HG03039 (cell line): ENCODE data around the gene KCNAB2.

Experiments
- ATAC-seq: cut with Tn5 transposase; IDR thresholded peaks from one replicate; pipeline ENCODE4 v1.9.1; 2021; ENCODE audit warnings: mild to moderate bottlenecking, moderate library complexity; ENCODE audit not compliant: unreplicated experiment

Gene KCNAB2

DNA sequence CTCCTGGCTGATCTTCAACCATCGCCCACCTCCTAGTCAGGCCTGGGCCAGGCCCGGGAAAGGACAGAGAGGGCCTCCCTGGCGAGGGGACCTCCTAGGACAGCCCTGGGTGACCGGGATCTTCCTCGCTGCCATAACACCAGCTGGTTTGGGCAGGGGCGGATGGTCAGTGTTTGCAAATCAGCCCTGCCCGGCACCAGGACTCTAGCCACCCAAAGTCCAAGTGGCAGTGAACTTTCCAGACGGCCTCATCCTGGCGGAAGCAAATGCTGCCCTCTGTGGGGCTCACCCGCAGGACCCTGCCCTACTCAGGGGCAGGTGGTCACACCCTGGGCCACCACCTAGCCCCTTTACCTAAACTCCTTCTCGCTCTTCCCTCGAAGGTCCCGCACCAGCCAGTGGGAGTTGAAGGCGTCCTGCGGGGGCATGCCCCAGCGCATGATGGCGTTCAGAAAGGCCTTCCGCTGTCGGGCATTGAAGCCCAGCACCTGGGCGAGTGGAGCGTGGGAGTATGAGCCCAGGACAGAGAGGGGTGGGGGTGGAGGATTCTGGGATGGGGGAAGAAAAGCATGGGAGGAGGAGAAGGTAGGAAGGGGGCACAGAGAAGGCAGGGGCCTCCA lies 79.2 kb downstream of the KCNAB2 start:
- ATAC-seq = no peak

DNA sequence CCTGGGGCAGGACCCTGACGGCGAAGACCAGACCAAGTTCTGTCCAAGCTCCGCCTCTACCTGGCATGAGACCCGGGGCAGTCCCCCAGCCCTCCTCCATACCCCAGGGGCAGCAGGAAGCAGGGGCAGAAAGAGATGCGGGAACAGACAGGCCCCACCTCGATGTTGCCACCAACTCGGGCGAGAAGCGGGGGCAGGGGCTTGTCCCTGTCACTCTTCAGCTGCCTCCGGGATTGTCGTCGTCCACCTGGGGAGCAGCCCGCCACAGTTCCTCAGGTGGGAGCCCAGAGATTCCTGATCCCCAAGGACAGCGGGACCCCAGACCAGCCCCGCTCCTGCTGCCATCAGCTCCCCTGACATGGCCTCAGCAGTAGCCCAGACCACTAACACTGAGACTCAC lies 79.7 kb downstream of the KCNAB2 start:
- no peak for ATAC-seq

DNA sequence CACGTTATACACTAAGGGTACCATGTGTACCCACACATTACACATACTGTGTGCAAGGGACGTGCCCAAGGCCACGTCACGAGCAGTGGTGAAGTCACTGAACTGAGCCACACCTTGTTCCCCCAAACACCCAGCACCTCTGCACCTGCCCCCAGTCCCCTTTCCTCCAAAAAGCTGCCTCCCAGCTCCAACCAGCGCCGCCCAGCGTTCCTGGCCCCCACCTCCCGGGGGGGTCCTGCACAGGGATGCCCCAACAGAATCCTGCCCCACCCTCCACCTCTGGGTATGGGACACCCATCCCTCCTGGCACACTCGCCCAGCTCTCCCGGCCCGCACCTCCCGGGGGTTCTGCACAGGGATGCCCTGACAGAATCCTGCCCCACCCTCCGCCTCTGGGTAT lies 80.3 kb downstream of the KCNAB2 start:
- ATAC-seq = no peak

DNA sequence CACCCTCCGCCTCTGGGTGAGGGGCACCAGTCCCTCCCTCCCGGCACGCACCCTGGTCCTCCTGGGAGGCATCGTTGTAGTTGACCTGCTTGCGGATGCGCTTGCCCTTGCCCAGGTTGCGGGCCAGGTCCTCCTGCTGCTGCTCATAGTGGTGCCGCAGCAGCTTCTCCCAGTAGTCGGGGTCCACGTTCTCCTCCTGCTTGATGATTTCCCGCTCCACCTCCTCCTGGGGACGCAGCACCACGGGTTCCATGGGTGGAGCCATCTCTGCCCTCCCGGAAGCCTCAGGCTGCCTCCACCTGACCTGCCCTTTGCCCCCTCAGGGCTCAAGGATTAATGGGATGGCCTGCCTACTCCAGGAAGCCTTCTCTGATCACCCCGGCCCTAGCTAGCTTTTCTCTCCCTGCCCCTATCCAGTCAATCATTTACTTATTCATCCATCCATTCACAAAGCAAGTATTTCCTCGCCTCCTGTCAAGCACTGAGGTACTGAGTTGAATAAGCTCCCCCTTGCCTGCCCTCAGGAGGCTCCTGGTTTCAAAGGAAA lies 80.9 kb downstream of the KCNAB2 start:
- ATAC-seq = no peak

DNA sequence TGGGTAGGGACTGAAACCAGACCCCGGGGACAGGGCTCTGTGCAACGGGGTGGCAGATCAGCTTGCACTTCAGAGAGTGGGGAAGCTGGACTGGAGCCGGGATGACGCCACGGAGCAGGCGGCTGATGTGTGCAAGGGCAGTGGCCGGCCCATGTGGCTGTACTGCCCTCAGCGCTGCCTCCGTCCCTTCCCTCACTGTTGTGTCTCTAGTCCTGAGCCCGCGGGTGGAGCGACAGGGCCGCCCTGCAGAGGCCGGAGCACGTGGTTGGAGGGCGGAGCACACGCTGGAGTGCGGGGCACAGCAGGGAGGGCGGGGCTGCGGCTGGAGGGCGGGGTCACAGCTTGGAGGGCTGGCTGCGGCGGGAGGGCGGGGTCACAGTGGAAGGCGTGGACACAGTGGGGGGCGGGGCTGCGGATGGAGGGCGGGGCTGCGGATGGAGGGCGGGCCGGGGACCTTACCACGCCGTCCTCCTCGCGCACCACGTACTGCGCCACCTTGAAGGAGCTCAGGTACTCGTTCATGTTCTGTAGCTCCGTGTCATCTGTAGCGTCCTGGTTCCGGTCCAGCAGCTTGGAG lies 82.0 kb downstream of the KCNAB2 start:
- ATAC-seq = no peak

DNA sequence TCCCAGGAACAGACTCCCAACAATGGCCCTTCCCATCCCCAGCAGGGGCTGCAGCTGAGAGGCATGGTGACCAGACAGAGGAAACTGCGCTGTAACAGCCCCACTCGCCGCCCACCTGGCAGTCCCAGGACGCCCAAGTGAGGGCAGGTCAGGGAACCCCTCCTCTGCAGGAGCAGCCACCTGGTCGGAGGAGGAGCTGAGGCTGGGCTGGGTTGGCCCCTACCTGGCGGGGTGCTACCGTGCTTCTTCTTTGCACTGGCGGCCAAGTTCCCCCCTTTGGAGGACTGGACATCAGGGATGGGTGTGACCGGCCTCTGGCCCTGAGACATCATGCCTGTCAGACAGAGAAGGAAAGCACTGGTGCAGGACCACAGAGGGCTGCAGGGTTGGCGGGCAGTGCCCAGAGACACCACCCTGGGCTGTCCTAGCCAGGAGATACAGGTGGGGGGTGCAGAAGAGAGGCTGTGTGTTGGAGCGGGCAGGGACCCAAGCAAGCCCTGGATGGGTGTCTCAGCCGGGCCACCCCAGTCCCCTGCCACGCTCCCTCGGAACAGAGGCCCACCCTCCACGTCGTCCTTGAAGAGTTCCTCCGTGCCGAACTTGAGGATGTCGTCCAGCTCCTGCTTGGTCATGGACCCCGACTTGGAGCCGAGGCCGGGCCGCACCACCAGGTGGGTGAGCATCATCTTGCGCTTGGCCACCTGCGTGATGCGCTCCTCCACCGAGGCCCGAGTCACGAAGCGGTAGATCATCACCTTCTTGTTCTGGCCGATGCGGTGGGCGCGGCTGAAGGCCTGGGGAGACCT lies 82.8 kb downstream of the KCNAB2 start:
- no peak for ATAC-seq

DNA sequence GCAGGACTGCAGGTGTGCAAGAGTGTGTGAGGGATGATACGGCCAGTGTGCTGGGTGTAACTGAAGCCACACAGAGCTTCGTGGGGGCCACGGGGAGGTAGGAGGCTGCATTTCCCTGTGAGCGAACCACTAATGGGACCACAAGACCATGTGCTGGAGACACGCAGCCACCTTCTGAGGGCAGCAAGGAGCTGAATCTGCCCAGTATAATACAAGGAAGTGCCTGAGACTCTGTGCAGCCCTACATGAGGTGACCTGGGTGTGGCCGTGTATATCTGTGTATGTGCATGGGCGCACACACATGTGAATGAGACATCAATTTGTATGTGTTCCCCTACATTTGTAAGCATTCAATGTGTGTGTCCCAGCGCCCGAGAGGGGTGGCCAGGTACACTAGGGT lies 83.6 kb downstream of the KCNAB2 start:
- ATAC-seq = no peak

DNA sequence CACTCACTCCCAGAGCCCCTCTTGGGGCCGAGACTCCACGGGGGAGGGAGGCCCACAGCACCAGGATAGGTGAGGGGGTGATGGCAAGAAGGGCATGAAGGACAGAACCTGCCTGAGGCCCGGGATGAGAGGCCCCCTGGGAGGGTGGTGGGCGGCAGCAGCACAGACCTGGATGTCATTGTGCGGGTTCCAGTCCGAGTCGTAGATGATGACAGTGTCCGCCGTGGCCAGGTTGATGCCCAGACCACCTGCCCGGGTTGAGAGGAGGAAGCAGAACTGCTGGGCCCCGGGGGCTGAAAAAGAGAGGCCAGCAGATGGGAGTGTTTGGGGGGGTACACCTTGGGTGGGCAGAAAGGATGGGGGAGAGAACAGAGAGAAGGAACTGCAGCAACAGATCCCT lies 84.3 kb downstream of the KCNAB2 start:
- ATAC-seq = no peak

DNA sequence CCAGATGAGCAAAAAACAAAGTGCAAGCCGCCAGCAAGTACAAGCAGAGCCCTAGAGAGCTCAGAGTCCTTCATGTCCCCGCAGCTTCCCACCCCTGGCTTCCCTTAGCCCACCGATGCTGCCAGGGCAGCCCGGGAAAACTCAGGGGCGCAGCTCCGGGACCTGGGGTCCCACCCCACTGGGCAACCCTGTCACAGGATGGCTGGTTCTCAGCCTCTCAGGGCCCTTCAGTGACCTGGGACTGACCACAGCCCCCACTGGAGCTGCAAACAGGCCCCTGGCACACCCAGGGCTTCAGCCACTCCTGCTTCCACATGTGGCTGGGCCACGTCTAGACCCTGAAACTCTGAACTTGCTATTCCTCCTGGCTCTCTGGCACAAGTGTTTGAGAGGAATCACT lies 84.9 kb downstream of the KCNAB2 start:
- ATAC-seq = no peak

DNA sequence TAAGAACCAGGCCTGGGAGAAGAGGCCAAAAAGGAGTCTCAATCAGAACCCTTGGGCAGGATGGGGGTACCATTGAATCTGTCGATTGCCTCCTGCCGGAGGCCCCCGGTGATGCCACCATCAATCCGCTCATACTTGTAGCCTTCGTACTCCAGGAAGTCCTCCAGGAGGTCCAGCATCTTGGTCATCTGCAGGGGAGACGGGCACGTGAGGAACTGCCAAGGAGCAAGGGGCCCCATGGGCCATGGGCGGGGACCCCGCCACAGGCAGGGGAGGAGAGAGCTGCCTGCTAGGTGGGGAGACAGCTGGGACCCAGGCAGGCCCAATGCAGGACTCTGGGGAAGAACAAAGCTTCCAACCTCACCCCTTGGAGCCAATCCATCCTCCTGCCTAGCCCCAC lies 85.9 kb downstream of the KCNAB2 start:
- no peak for ATAC-seq

DNA sequence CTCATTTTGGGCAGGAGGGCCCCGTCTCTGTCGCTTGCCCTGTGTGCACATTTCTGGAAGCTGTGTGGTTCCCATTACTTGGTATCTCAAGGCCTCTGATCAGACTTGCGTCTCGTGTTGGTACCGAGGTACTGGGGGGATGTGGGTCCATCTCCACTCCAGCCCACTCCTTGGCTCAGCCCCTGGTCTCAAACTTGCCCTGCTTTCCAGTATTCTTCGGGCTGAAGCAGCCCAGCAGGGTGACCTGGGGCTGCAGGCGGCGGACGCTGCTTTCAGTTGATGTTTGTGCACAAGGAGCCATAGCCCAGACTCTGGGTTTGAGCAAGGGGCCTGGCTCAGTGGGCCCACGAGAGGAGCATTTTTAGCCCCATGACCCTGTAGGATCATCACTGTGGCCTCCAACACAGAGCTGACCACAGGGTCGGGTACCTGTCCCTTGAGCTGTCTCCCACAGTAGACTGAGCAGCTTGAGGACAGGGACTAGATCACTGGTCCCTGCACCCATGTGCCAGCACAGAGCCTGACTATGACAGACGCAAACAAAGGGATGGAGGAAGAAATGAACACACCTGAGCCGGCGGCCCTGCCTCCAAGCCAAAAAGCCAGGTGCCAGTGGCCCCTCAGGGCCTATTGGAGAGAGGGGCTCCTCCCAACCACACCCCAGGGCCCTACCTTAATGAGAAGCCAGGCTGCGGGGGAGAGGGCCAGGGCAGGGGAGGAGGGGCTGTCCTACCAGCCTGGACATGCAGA lies 87.6 kb downstream of the KCNAB2 start:
- no peak for ATAC-seq

DNA sequence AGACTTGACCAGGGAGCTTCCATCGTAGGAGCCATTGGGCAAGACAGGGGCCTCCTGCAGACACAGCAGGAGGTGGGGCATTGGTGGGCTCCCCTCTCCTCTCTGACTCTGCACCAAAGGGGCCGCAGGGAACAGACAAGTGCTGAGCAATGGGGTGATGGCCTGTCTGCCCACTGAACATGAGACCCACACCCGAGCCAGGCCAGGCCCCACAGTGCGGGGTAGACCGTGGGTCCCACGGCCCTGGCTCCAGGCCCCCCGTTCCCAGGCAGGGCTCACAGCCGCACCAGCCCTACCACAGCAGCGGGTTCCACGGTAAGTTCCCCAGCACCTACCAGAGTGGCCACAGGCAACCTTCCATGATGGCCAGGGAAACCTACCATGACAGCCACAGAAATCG lies 88.5 kb downstream of the KCNAB2 start:
- no peak for ATAC-seq

DNA sequence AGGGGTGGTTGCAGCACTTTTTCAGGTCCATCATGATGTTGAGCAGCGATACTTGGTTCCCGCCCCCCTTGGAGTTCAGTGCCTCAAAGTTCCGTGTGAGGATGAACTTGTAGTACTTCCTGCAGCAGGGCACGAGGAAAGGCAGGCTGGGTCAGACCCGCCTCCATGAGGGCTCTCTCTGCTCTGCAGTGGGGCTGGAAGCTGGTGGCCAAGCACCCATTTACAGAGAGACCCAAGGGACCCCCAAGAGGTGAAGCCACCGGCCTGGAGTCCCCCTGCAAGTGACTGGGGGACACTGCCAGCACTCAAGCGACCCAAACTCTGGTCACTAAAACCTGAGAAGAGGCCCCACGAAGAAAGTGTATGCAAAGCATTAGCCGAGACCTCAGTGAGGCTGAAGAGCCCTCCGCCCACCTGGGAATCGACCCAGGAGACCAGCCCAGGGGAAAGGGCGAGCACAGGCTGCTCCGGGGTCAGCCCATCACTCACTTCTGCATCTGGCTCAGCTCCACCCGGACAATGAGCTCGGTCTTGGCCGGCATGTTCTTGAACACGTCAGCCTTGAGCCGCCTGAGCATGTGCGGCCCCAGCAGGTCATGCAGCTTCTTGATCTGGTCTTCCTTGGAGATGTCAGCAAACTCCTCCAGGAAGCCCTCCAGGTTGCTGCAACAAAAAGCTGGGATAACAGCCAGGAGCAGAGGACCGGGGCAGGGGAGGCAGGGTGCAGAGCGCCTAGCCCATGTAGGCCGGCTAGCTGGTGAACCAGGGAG lies 89.2 kb downstream of the KCNAB2 start:
- ATAC-seq = no peak

DNA sequence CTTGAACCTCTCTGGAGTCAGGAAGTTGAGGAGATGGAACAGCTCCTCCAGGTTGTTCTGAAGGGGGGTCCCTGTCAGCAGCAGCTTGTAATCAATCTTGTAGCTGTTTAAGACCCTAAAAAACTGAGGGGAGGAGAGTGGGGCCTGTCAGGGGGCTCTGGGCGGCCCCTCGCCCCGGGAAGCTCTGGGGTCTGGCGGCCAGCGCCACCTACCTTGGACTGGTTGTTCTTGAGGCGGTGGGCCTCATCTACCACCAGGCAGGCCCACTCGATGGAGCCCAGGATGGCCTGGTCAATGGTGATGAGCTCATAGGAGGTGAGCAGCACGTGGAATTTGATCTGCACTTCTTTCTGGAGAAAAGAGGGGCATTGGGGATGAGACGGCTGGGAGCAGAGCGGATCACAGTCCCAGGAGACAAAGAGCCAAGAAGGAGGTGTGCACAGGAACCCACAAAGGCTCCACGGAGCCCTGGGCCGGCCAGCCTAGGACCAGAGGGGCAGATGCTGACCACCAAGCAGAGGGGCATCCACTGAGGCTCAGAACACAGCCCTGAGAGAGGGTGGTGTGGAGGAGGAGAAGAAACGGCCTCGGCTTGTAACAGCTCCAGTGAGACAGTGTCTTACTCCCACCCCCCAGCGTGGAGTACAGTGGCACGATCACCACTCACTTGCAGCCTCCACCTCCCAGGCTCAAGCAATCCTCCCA lies 91.0 kb downstream of the KCNAB2 start:
- no peak for ATAC-seq

DNA sequence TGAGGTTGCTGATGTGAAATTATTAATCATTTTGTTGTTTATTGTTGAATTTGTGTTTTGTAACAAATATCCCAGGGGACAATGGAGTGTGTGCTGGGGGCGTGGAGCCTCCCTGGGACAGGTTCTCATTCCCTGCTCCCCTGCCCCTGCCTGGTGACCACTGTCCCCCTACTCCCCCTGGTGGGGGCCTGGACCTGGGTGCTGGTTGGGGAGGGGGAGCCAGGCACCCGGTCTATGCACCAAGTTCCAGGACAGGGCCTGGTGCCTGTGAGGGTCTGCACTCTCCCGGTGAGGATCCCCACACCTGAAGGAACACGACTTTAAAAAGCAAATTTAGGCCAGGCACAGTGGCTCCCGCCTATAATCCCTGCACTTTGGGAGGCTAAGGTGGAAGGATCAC lies 92.1 kb downstream of the KCNAB2 start:
- ATAC-seq = no peak

DNA sequence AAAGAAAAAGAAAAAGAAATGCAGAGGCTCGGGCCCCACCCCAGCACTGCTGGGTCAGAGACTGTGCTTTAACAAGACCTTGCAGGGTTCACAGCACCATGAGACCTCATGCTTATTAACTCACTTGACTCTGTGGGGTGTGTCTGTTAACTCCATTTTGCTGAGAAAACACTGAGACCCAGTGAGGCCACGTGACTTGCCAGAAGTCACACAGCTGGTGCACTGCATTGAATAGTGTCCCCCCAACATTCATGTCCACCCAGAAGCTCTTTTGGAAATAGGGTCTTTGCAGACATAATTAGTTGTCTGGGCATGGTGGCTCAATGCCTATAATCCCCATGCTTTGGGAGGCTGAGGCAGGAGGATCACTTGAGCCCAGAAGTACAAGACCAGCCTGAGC lies 94.7 kb downstream of the KCNAB2 start:
- no peak for ATAC-seq

DNA sequence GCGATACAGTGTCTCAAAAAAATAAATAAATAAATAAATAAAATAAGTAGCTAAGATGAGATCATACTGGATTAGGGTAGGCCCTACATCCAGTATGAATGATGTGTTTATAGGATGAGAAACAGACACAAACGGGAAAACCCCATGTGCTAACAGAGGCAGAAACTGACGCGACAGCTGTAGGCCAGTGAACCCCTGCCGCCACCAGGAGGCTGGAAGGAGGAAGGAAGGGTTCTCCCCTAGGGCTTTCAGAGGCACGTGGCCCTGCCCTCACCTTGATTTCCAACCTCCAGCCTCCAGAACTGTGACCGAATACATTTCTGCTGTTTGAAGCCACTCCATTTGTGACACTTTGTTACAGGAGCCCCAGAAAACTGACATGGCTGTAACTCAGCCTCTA lies 95.9 kb downstream of the KCNAB2 start:
- ATAC-seq = no peak

DNA sequence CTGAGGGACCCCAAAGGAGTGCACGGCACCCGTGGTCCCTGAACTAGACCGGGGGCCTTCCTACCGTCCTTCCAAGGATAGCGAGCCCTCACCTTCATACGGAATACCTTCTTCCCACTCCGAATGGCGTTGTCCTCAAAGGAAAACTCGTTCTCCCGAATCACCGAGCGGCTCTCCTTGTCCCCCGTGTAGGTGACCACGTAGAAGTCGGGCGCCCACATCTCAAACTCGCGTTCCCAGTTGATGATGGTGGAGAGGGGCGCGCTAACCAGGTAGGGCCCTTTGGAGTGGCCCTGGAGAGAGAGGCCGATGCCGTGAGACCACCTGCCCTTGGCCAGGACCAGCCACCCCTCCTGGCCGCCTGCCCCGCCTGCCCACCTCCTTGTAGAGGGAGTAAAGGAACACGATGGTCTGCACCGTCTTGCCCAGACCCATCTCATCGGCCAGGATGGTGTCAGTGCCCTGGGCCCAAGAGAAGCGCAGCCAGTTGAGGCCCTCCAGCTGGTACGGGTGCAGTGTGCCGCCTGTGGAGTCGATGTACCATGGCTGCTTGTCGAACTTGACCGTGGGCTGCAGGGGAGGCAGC lies 96.4 kb downstream of the KCNAB2 start:
- no peak for ATAC-seq

DNA sequence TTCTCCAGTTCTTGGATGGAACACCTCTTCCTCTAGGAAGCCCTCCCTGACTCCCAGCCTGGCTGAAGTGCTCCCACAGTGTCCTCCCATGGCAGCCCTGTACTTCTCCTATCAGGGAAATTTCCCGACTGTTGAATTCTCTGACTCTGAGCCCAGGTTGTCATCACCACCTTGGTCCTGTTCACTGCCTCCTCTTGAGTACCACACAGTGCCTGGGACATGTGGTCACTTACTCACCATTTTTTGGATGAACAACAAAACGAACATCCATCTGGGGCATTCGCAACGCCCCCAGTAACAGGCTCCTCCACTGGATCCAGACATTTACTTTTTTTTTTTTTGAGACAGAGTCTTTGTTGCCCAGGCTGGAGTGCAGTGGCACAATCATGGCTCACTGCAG lies 97.0 kb downstream of the KCNAB2 start:
- ATAC-seq = no peak

DNA sequence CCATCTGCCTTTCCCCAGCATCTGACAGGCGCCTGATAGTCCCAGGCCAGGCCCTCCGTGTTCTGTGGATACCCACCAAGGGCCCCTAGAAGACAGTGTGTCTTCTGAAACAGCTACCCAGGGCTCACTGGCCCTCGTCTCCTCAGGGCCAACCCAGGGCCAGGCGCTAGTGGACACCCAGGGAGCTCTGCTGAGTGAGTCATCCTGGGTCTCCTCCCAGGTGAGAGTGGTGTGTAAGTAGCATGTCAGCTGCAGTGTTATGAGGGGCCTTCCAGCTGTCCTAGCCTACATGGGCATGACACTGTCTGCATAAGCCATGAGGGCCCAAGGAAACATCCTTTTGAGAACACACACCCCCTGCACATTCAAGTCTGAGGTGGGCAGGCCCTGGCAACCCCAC lies 97.7 kb downstream of the KCNAB2 start:
- ATAC-seq = no peak
